Loucy (cell line): Measurements from ENCODE around the gene TP73.

Source experiments
- H2AFZ ChIP-seq: fragments of 200-600 bp; sonication (generic); 2 replicates; pipeline ENCODE4 v1.6.0; 2016; ENCODE audit warnings: antibody characterized with exemption, mild to moderate bottlenecking, low read length, moderate library complexity
- H3F3A ChIP-seq: fragments of 200-600 bp; 2 replicates; pipeline ENCODE4 v1.6.0; 2016; ENCODE audit warnings: antibody characterized with exemption, low read depth, mild to moderate bottlenecking
- H3K27me3 ChIP-seq: fragments of 200-600 bp; sonication (generic); 2 replicates; pipeline ENCODE4 v1.6.1; 2014; ENCODE audit warnings: low read length, mild to moderate bottlenecking; ENCODE audit not compliant: insufficient read depth, poor library complexity, severe bottlenecking
- H3K36me3 ChIP-seq: fragments of 200-600 bp; sonication (generic); 2 replicates; pipeline ENCODE4 v1.6.1; 2016; ENCODE audit warnings: low read length; ENCODE audit not compliant: insufficient read depth
- H3K4me1 ChIP-seq: fragments of 200-600 bp; sonication (generic); 2 replicates; pipeline ENCODE4 v1.5.1; 2014; ENCODE audit warnings: low read length, mild to moderate bottlenecking; ENCODE audit not compliant: insufficient read depth, poor library complexity, severe bottlenecking
- H3K4me2 ChIP-seq: fragments of 200-600 bp; sonication (generic); 2 replicates; pipeline ENCODE4 v1.6.0; 2014; ENCODE audit warnings: antibody characterized with exemption, low read length, low read depth, mild to moderate bottlenecking; ENCODE audit not compliant: poor library complexity, severe bottlenecking
- H3K4me3 ChIP-seq: fragments of 200-600 bp; sonication (generic); 2 replicates; pipeline ENCODE4 v1.5.1; 2014; ENCODE audit warnings: low read length, mild to moderate bottlenecking, mixed read lengths; ENCODE audit not compliant: poor library complexity, severe bottlenecking
- H3K79me2 ChIP-seq: fragments of 200-600 bp; sonication (generic); 2 replicates; pipeline ENCODE4 v1.6.1; 2014; ENCODE audit warnings: low read length; ENCODE audit not compliant: insufficient read depth
- H3K9ac ChIP-seq: fragments of 200-600 bp; sonication (generic); 2 replicates; pipeline ENCODE4 v1.6.0; 2014; ENCODE audit warnings: mild to moderate bottlenecking, low read depth, low read length, moderate library complexity; ENCODE audit not compliant: poor library complexity, severe bottlenecking
- H3K9me2 ChIP-seq: fragments of 200-600 bp; sonication (generic); replicated peaks from 2 replicates; pipeline ENCODE4 v1.6.1; 2016; ENCODE audit warnings: low read depth, low read length, mixed read lengths
- H3K9me3 ChIP-seq: fragments of 200-600 bp; sonication (generic); 2 replicates; pipeline ENCODE4 v1.6.1; 2014; ENCODE audit warnings: mild to moderate bottlenecking, antibody characterized with exemption, low read length, low read depth; ENCODE audit not compliant: insufficient read depth
- H4K20me1 ChIP-seq: fragments of 200-600 bp; sonication (generic); 2 replicates; pipeline ENCODE4 v1.6.0; 2014; ENCODE audit warnings: antibody characterized with exemption, low read length, mild to moderate bottlenecking; ENCODE audit not compliant: insufficient read depth, poor library complexity, severe bottlenecking
- EZH2phosphoT487 ChIP-seq: fragments of 200-600 bp; IDR thresholded peaks from 2 replicates; pipeline ENCODE4 v1.6.1; 2018; ENCODE audit warnings: antibody characterized with exemption, mild to moderate bottlenecking, moderate library complexity, borderline replicate concordance
- TF ChIP-seq, protein P1 (sequence below): fragments of 200-600 bp; sonication (generic); conservative IDR thresholded peaks from 2 replicates; pipeline ENCODE4 v1.5.1; 2014; ENCODE audit warnings: mild to moderate bottlenecking, antibody characterized with exemption, low read length

TP73 gene

DNA sequence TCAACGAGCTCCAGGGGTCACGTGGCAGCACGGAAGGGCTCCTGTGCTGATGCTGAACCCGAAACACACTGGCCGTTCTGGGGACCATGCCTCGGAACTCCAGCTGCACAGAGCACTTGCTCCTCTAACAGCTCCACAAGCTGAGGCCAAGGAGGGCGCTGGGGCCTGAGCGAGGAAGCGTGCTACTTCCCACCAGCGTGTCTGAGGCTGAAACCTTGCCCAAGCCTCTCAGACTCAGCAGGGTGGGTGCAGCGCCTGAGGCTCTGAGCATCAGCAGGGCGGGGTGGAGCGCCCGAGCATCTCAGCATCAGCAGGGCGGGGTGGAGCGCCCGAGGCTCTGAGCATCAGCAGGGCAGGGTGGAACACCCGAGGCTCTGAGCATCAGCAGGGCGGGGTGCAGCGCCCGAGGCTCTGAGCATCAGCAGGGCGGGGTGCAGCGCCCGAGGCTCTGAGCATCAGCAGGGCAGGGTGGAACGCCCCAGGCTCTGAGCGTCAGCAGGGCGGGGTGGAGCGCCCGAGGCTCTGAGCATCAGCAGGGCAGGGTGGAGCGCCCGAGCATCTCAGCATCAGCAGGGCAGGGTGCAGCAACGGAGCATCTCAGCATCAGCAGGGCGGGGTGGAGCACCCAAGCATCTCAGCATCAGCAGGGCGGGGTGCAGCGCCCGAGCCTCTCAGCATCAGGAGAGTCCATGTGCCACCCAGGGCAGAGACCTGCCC is 12.0 kb upstream of the TP73 start:
- no peaks in the 10 kb centered on the region for H3K27me3 ChIP-seq
- no peaks in the 10 kb centered on the region for H3K9me2 ChIP-seq
- H3K4me1 ChIP-seq: no peaks in the 10 kb centered on the region
- no peaks in the 10 kb centered on the region for H3F3A ChIP-seq
- H3K36me3 ChIP-seq: peaks cover 33% of the 10 kb centered on the region; the same call in 1 of the 2 replicates
- TF ChIP-seq, protein P1, sequence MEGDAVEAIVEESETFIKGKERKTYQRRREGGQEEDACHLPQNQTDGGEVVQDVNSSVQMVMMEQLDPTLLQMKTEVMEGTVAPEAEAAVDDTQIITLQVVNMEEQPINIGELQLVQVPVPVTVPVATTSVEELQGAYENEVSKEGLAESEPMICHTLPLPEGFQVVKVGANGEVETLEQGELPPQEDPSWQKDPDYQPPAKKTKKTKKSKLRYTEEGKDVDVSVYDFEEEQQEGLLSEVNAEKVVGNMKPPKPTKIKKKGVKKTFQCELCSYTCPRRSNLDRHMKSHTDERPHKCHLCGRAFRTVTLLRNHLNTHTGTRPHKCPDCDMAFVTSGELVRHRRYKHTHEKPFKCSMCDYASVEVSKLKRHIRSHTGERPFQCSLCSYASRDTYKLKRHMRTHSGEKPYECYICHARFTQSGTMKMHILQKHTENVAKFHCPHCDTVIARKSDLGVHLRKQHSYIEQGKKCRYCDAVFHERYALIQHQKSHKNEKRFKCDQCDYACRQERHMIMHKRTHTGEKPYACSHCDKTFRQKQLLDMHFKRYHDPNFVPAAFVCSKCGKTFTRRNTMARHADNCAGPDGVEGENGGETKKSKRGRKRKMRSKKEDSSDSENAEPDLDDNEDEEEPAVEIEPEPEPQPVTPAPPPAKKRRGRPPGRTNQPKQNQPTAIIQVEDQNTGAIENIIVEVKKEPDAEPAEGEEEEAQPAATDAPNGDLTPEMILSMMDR: no peak
- TF ChIP-seq EZH2phosphoT487: no peak
- H4K20me1 ChIP-seq: no peaks in the 10 kb centered on the region
- no peaks in the 10 kb centered on the region for H3K79me2 ChIP-seq
- no peak overlapping the region for H3K9ac ChIP-seq
- H3K4me2 ChIP-seq: no peak overlapping the region
- H3K9me3 ChIP-seq: no peaks in the 10 kb centered on the region
- no peak overlapping the region for H2AFZ ChIP-seq
- no peak overlapping the region for H3K4me3 ChIP-seq

DNA sequence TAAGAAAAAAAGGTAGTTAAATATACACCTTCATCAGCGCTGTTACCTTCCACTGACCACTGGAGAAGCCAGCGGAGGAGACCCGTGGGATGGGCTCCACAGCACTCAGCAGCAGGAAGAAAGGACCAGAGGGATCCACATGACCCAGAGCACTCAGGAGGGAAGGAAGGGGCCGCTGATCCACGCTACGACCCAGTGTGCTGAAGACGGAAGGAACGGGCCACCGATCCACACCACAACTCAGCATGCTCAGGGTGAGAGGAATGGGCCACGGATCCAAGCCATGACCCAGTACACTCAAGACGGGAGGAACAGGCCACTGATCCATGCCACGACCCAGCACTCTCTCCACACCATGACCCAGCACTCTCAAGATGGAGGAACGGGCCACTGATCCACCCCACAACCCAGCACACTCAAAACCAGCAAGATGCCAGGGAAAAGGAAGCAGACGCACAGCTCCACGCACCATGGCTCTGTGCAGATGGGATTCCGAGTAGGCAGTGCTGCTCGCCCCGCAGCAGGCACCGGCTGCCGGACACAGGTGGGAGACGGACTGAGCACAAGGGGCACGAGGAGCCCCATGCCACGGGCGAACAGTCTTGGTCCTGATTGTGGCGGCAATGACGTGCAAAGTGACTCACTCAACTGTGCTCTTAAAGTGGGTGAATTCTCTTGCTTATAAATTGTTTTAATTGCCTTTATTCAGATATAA is 11.1 kb upstream of the TP73 start:
- no peak overlapping the region for H3K4me3 ChIP-seq

DNA sequence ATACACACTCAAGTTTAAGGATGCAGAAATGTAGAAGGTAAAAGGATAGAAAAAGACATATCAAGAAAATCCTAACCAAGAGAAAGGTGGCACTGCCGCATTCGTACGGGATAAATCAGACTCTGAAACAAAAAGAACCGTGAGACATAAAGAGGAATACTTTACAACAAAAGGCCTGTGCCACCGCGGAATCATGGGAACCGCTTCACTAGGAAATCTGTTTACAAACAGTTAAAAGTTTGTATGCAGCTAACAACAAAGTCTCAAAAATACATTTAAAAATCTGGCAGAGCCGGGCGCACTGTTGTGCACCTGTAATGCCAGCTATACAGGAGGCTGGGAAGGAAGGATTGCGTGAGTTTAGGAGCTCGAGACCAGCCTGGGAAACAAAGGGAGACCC is 10.5 kb upstream of the TP73 start:
- peaks cover under 1% of the 10 kb centered on the region for H3K4me1 ChIP-seq
- peaks cover 17% of the 10 kb centered on the region; the same call in 1 of the 2 replicates for H3K36me3 ChIP-seq
- no peaks in the 10 kb centered on the region for H3F3A ChIP-seq
- no peaks in the 10 kb centered on the region for H3K27me3 ChIP-seq
- H4K20me1 ChIP-seq: no peaks in the 10 kb centered on the region
- H2AFZ ChIP-seq: no peak overlapping the region
- no peak overlapping the region for H3K9ac ChIP-seq
- TF ChIP-seq, protein P1: no peak
- TF ChIP-seq EZH2phosphoT487: no peak
- no peaks in the 10 kb centered on the region for H3K9me2 ChIP-seq
- H3K79me2 ChIP-seq: no peaks in the 10 kb centered on the region
- H3K9me3 ChIP-seq: no peaks in the 10 kb centered on the region
- H3K4me3 ChIP-seq: no peak overlapping the region
- H3K4me2 ChIP-seq: no peak overlapping the region

More for the DNA sequence above, 11.1 kb upstream of the TP73 start:
- H3K4me2 ChIP-seq: no peak overlapping the region
- no peak overlapping the region for H2AFZ ChIP-seq
- H3K4me1 ChIP-seq: no peaks in the 10 kb centered on the region
- H3K9me2 ChIP-seq: no peaks in the 10 kb centered on the region
- no peaks in the 10 kb centered on the region for H3K27me3 ChIP-seq
- no peaks in the 10 kb centered on the region for H3F3A ChIP-seq
- TF ChIP-seq EZH2phosphoT487: no peak
- TF ChIP-seq, protein P1: no peak
- no peak overlapping the region for H3K9ac ChIP-seq
- H3K36me3 ChIP-seq: peaks cover 23% of the 10 kb centered on the region; the same call in 1 of the 2 replicates
- H3K79me2 ChIP-seq: no peaks in the 10 kb centered on the region
- no peaks in the 10 kb centered on the region for H4K20me1 ChIP-seq
- no peaks in the 10 kb centered on the region for H3K9me3 ChIP-seq
